Esophagus (tissue), 2 donors: ENCODE data around the gene HEMGN. TPM values are rescaled to one million over a fixed set of nuclear protein-coding genes. Genes with fewer than 3 reads are reported as not detected.
A peak's percentile ranks its signal among the peaks of the same experiment; 100 is the strongest.

Experiments
- H3K27ac ChIP-seq, 2 donors: one replicate each; pipeline ENCODE4 v1.5.1; 2013; ENCODE audit warnings: low read depth in 2 of 2, mild to moderate bottlenecking in 2 of 2, inconsistent platforms in 1 of 2, low read length in 1 of 2, moderate library complexity in 1 of 2
- H3K27me3 ChIP-seq, 2 donors: one replicate each; pipeline ENCODE4 v1.6.1; 2013; ENCODE audit warnings: low read length in 2 of 2, control low read depth in 1 of 2, mild to moderate bottlenecking in 1 of 2; ENCODE audit not compliant: insufficient read depth in 2 of 2, control insufficient read depth in 1 of 2
- H3K36me3 ChIP-seq, 2 donors: one replicate each; pipeline ENCODE4 v1.6.1; 2013; ENCODE audit warnings: low read length in 1 of 2; ENCODE audit not compliant: control insufficient read depth in 2 of 2, insufficient read depth in 2 of 2
- H3K4me1 ChIP-seq, 2 donors: one replicate each; pipeline ENCODE4 v1.6.1; 2013; ENCODE audit warnings: low read length in 1 of 2; ENCODE audit not compliant: control insufficient read depth in 2 of 2, insufficient read depth in 2 of 2
- H3K4me3 ChIP-seq, 2 donors: one replicate each; pipeline ENCODE4 v1.5.1; 2013; ENCODE audit warnings: low read length in 2 of 2, mild to moderate bottlenecking in 2 of 2, low read depth in 1 of 2, moderate library complexity in 1 of 2
- H3K9me3 ChIP-seq, 2 donors: one replicate each; pipeline ENCODE4 v1.6.1; 2013; ENCODE audit warnings: mild to moderate bottlenecking in 2 of 2, low read depth in 1 of 2, low read length in 1 of 2, moderate library complexity in 1 of 2; ENCODE audit not compliant: control insufficient read depth in 2 of 2, insufficient read depth in 1 of 2
- WGBS, 2 donors: extraction: QIAGEN DNeasy Blood & Tissue Kit; methylation state at CpG; one replicate each; pipeline ENCODE4 v1.1.7; 2013; 5-methylcytosine and 5-hydroxymethylcytosine counted together
- polyA plus RNA-seq, 2 donors: library from polyadenylated mRNA; stranded (reverse); fragments of 200-250 nt; gene quantifications; one replicate each; pipeline ENCODE4 v1.2.3, GENCODE V29; 2013
- donor health status: healthy with polysubstance abuse.
- donor health status: Bipolar disorder and iron deficiency.

Gene HEMGN, protein sequence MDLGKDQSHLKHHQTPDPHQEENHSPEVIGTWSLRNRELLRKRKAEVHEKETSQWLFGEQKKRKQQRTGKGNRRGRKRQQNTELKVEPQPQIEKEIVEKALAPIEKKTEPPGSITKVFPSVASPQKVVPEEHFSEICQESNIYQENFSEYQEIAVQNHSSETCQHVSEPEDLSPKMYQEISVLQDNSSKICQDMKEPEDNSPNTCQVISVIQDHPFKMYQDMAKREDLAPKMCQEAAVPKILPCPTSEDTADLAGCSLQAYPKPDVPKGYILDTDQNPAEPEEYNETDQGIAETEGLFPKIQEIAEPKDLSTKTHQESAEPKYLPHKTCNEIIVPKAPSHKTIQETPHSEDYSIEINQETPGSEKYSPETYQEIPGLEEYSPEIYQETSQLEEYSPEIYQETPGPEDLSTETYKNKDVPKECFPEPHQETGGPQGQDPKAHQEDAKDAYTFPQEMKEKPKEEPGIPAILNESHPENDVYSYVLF
- polyA plus RNA-seq: not detected

DNA sequence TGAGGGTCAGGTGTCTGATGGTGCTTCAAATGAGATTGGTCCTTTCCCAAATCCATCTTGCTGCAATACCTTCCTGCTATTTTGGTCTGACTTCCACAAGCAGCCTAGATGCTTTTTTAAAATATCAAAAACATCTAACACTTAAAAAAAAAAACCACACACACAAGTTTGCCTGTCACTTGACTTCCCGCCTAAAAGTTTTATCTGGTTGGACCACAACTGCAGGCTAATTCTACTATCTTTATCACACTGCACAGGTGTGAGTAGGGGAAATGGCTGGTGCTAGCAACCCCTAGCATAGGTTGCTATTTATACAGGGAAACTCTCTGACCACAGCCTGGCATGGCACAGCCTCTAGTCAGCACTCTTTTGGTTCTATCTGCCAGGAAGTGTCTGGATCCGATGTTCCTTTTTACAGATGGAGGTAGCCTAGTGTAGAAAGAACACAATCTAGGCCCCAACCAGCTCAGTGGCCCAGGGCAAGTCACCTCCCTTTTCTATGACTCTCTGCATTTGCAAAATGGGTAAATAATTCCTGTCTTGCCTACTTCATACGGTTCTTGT lies at the start of gene HEMGN:
Gene HEMGN (minus strand): TSS at position 92 of the 564 bp plus-strand sequence. CDS start 36 bp downstream, at position 56.
- no peak within 1 kb of the TSS for H3K4me3 ChIP-seq
- H3K4me1 ChIP-seq: no peaks in the 10 kb centered on the region
- no peaks in the 10 kb centered on the region for H3K27me3 ChIP-seq
- H3K9me3 ChIP-seq: no peaks in the 10 kb centered on the region
- no peak within 1 kb of the TSS for H3K27ac ChIP-seq
- no peaks in the 10 kb centered on the region for H3K36me3 ChIP-seq
- WGBS, 2 donors: 62 to 68% methylated on average over 3 of the region's 3 CpGs

- H3K9me3 ChIP-seq: no peaks in the 10 kb centered on the region
- WGBS, 2 donors: 83 to 84% methylated on average over 5 of the region's 5 CpGs
- H3K4me3 ChIP-seq: no peak overlapping the region
- no peaks in the 10 kb centered on the region for H3K27me3 ChIP-seq
- no peak overlapping the region for H3K27ac ChIP-seq
- H3K36me3 ChIP-seq: no peaks in the 10 kb centered on the region
- H3K4me1 ChIP-seq: peaks cover 0 to 7% of the 10 kb centered on the region in 2 donors
Observed at GRCh38 chr9:97987487-97987886, 49.5 kb upstream of the HEMGN start.

- Histone ChIP-seq H3K27me3 (no peaks in the 10 kb centered on the region), H3K36me3 (no peaks in the 10 kb centered on the region), H3K4me3 (peak overlapping the region; percentile 86 to 90), H3K27ac (peak overlapping the region; percentile 97 to 98), H3K4me1 (peaks cover 2 to 11% of the 10 kb centered on the region in 2 donors), H3K9me3 (no peaks in the 10 kb centered on the region)
- WGBS, 2 donors: 11 to 14% methylated on average over 59 of the region's 59 CpGs
Observed at GRCh38 chr9:97985058-97985861, 47.3 kb upstream of the HEMGN start.

GRCh38 chr9:97984188-97985057 lies 46.5 kb upstream of the HEMGN start:
- no peaks in the 10 kb centered on the region for H3K27me3 ChIP-seq
- 0 to 1% methylated on average over 70 to 116 of the region's 116 CpGs for WGBS, 2 donors
- peaks cover 2 to 11% of the 10 kb centered on the region in 2 donors for H3K4me1 ChIP-seq
- H3K9me3 ChIP-seq: no peaks in the 10 kb centered on the region
- H3K36me3 ChIP-seq: no peaks in the 10 kb centered on the region
- H3K4me3 ChIP-seq: peak overlapping the region; percentile 86 to 90
- H3K27ac ChIP-seq: peak overlapping the region; percentile 97 to 98

- Histone ChIP-seq H3K4me3 (peak overlapping the region; percentile 86 to 90), H3K27me3 (no peaks in the 10 kb centered on the region), H3K4me1 (peaks cover 2 to 11% of the 10 kb centered on the region in 2 donors), H3K36me3 (no peaks in the 10 kb centered on the region), H3K9me3 (no peaks in the 10 kb centered on the region), H3K27ac (peak overlapping the region; percentile 97 to 98)
- WGBS, 2 donors: 0% methylated on average over 62 to 70 of the region's 70 CpGs
Observed at GRCh38 chr9:97983589-97984187, 45.7 kb upstream of the HEMGN start.

DNA sequence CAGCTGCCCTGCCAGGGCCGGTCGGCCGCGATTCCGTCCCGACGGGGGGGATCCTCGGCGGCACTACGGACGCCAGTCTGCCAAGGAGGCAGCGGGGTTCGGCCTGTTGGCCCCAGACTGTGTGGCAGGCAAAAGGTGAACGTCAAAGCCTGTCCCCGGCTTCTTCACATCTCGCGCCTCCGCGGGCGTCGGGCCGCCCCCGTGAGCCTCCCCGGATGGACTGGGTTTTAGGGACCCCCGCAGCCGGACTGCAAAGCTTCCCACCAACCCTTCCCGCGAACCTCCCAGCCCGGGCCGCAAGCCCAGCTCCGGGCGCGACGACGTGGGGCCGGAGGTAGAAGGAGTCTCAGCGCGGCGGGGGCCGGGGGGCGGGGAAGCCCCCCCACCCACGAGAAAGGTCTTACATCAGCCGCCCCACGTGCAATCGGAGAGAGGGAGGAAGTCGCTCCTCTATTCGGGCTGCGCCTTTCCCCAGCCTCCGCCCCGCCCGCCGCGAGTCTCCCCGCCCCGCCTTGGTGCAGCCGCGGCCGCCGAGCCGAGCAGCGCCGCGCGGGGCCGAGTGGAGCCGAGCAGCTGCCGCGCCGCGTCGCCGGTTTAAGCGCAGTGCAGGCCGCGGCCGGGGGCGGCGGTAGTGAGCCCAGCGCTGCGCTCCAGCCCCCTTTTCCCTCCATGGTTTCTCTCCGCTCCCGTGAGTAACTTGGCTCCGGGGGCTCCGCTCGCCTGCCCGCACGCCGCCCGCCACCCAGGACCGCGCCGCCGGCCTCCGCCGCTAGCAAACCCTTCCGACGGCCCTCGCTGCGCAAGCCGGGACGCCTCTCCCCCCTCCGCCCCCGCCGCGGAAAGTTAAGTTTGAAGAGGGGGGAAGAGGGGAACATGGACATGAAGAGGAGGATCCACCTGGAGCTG lies 45.0 kb upstream of the HEMGN start, which contains the start of gene ANP32B:
Gene ANP32B (plus strand): TSS at position 659 of the 906 bp plus-strand sequence. CDS start 215 bp downstream, at position 874.
- Histone ChIP-seq H3K27me3 (no peaks in the 10 kb centered on the region), H3K27ac (peak within 1 kb of the TSS; percentile 97 to 98), H3K9me3 (no peaks in the 10 kb centered on the region), H3K4me1 (peaks cover 2 to 11% of the 10 kb centered on the region in 2 donors), H3K4me3 (peak within 1 kb of the TSS; percentile 86 to 90), H3K36me3 (no peaks in the 10 kb centered on the region)
- 0 to 1% methylated on average over 72 to 105 of the region's 105 CpGs for WGBS, 2 donors

GRCh38 chr9:97981846-97982682 lies 44.1 kb upstream of the HEMGN start:
- no peaks in the 10 kb centered on the region for H3K36me3 ChIP-seq
- 33 to 42% methylated on average over 15 of the region's 15 CpGs for WGBS, 2 donors
- H3K9me3 ChIP-seq: no peaks in the 10 kb centered on the region
- H3K27me3 ChIP-seq: no peaks in the 10 kb centered on the region
- H3K27ac ChIP-seq: peak overlapping the region; percentile 54 to 84
- peaks cover 2 to 11% of the 10 kb centered on the region in 2 donors for H3K4me1 ChIP-seq
- peak overlapping the region; percentile 54 to 90 for H3K4me3 ChIP-seq
